Right lobe of liver (tissue), 6 donors: ENCODE measurements around the gene RPP25L. TPM values are rescaled to one million over a fixed set of nuclear protein-coding genes. Genes with fewer than 3 reads are reported as not detected.
"Not testable (repeated sequence)": the region's sequence is repeated elsewhere in the genome, so short reads cannot be mapped to it uniquely, and the experiment has no call there.

Source experiments
- ATAC-seq, 4 donors: fragments of 200-7000 bp; cut with Tn5 transposase; one replicate each; pipeline ENCODE4 v1.9.1; 2020; ENCODE audit warnings: mild to moderate bottlenecking in 4 of 4, moderate library complexity in 4 of 4
- DNase-seq, 3 donors: peaks; one replicate each; pipeline ENCODE4 v3.0.0-alpha.2; 2020
- H3K27ac ChIP-seq, 3 donors: fragments of 200-600 bp; one replicate each; pipeline ENCODE4 v1.8.0; 2022
- H3K27me3 ChIP-seq, 2 donors: fragments of 200-600 bp; one replicate each; pipeline ENCODE4 v1.8.0; 2022
- H3K36me3 ChIP-seq, 4 donors: fragments of 200-600 bp; sonication (generic) in 1 of 4; one replicate each; pipeline versions ENCODE4 v1.5.1 to v1.8.0; 2017 to 2022; ENCODE audit warnings: control low read depth in 1 of 4
- H3K4me1 ChIP-seq, 4 donors: fragments of 200-600 bp; sonication (generic) in 1 of 4; one replicate each; pipeline versions ENCODE4 v1.5.1 to v1.8.0; 2017 to 2022; ENCODE audit warnings: control low read depth in 1 of 4
- H3K4me3 ChIP-seq, 3 donors: fragments of 200-600 bp; one replicate each; pipeline ENCODE4 v1.8.0; 2022
- H3K9me3 ChIP-seq, 4 donors: fragments of 200-600 bp; sonication (generic) in 1 of 4; one replicate each; pipeline versions ENCODE4 v1.5.1 to v1.8.0; 2017 to 2022; ENCODE audit warnings: control low read depth in 1 of 4
- CTCF ChIP-seq, 4 donors: fragments of 200-600 bp in 3 of 4; fragments of 450-650 bp in 1 of 4; IDR thresholded peaks; one replicate each; pipeline versions ENCODE4 v1.5.1 to v1.8.0; 2016 to 2022; ENCODE audit warnings: antibody characterized with exemption in 4 of 4, mild to moderate bottlenecking in 2 of 4
- POLR2A ChIP-seq: fragments of 450-650 bp; IDR thresholded peaks from one replicate; pipeline ENCODE4 v1.6.1; 2017; ENCODE audit warnings: antibody characterized with exemption, mild to moderate bottlenecking
- WGBS: methylation state at CpG from one replicate; pipeline ENCODE4 v1.1.6; 2018; ENCODE audit warnings: low coverage, low lambda C conversion rate; ENCODE audit not compliant: insufficient coverage; ENCODE audit errors: missing lambda C conversion rate; 5-methylcytosine and 5-hydroxymethylcytosine counted together
- intact Hi-C, 2 donors: fragments of 100-400 bp; cut with DNase I; formaldehyde crosslinking; loops; one replicate each; pipeline versions ENCODE4 v1.11.2 to v1.14.1; 2022
- total RNA-seq, 6 experiments: library from RNA; depleted of rRNA in 2 of 6; stranded (reverse); fragments of >200 nt in 2 of 6; fragmentation: NEBNext Ultra II Directional in 3 of 6; extraction: Animal tissue kit (Norgen Biotek cat#: 25700) in 3 of 6; gene quantifications; one replicate each; pipeline versions ENCODE4 v1.1.0 to v1.2.4, GENCODE V29; 2016 to 2023
- donor health status: DM: no; HTN: yes; CAD: no.
- donor health status: DM: no; HTN: no; CAD: no.
- donor health status: DM: no; HTN: no; CAD: no.
- donor health status: DM: no; HTN: yes; CAD: no.
- donor health status: DM: no; HTN: yes; CAD: no.

RPP25L gene
- total RNA-seq, 6 experiments from 2014 or later: 15.2 to 29.1 (median 25.0) TPM

GRCh38 chr9:34642679-34643078, 30.8 kb upstream of the RPP25L start:
- 100% methylated on average over 1 of the region's 1 CpG for WGBS
- no peak for ATAC-seq
- no peak for DNase-seq
- no peaks in the 10 kb centered on the region for H3K36me3 ChIP-seq
- no peaks in the 10 kb centered on the region for H3K27me3 ChIP-seq
- H3K4me1 ChIP-seq: peaks cover 0 to 39% (median 16%) of the 10 kb centered on the region in 4 donors
- TF ChIP-seq CTCF (IDR thresholded peaks at IDR 0.05) (no peak), POLR2A (no peak)
- H3K27ac ChIP-seq: no peak overlapping the region
- H3K9me3 ChIP-seq: no peaks in the 10 kb centered on the region
- no peak overlapping the region for H3K4me3 ChIP-seq
- intact Hi-C loops: no loop called here

- WGBS: 68% methylated on average over 3 of the region's 8 CpGs
- H3K4me1 ChIP-seq: peaks cover 0 to 33% (median 15%) of the 10 kb centered on the region in 4 donors
- H3K4me3 ChIP-seq, H3K36me3 ChIP-seq, ATAC-seq, DNase-seq, H3K27ac ChIP-seq, H3K27me3 ChIP-seq, H3K9me3 ChIP-seq, intact Hi-C loops: not testable (repeated sequence)
Measured at GRCh38 chr9:34639322-34639721, 27.4 kb upstream of the RPP25L start.

- peak overlapping the region; percentile 50 to 91 (median 87) for H3K4me3 ChIP-seq
- peaks cover 0 to 6% (median 0%) of the 10 kb centered on the region in 4 donors for H3K36me3 ChIP-seq
- intact Hi-C loops: no loop called here
- no peaks in the 10 kb centered on the region for H3K9me3 ChIP-seq
- TF ChIP-seq CTCF (IDR thresholded peaks at IDR 0.05): no peak
- no peak for TF ChIP-seq POLR2A
- 6% methylated on average over 7 of the region's 7 CpGs for whole genome bisulfite sequencing
- no peak for ATAC-seq
- no peaks in the 10 kb centered on the region for H3K27me3 ChIP-seq
- peak overlapping the region; percentile 36 to 79 (median 72) for H3K27ac ChIP-seq
- H3K4me1 ChIP-seq: peaks cover 0 to 38% (median 17%) of the 10 kb centered on the region in 4 donors
- DNase-seq: no peak
Measured at GRCh38 chr9:34638138-34638445, 26.2 kb upstream of the RPP25L start.

- WGBS: 0% methylated on average over 5 of the region's 74 CpGs
- Histone ChIP-seq H3K4me3 (peak within 1 kb of the TSS; percentile 50 to 91 (median 87)), H3K27me3 (no peaks in the 10 kb centered on the region), H3K36me3 (peaks cover 0 to 6% (median 0%) of the 10 kb centered on the region in 4 donors), H3K4me1 (peaks cover 0 to 42% (median 18%) of the 10 kb centered on the region in 4 donors), H3K9me3 (no peaks in the 10 kb centered on the region), H3K27ac (peak within 1 kb of the TSS; percentile 36 to 79 (median 72))
- intact Hi-C loops: no loop called here
- TF ChIP-seq POLR2A: peak; percentile 94
- no peak for TF ChIP-seq CTCF (IDR thresholded peaks at IDR 0.05)
- ATAC-seq: peak; percentile 89 to 94 (median 91)
- DNase-seq: peak; percentile 96 to 97 (median 97)
Measured at GRCh38 chr9:34637356-34638137, 25.6 kb upstream of the RPP25L start, which contains the start of gene SIGMAR1. Gene SIGMAR1 (minus strand): TSS chr9:34637787. CDS start chr9:34637697, 90 bp downstream.

- Histone ChIP-seq H3K9me3 (no peaks in the 10 kb centered on the region), H3K27ac (peak overlapping the region; percentile 36 to 79 (median 72)), H3K27me3 (no peaks in the 10 kb centered on the region), H3K4me3 (peak overlapping the region; percentile 50 to 91 (median 87)), H3K4me1 (peaks cover 0 to 42% (median 18%) of the 10 kb centered on the region in 4 donors), H3K36me3 (peaks cover 0 to 6% (median 0%) of the 10 kb centered on the region in 4 donors)
- DNase-seq (peak in 1 of 3 donors; percentile 79), ATAC-seq (peak; percentile 11 to 45 (median 38))
- TF ChIP-seq CTCF (IDR thresholded peaks at IDR 0.05): no peak
- no peak for TF ChIP-seq POLR2A
- WGBS: 1% methylated on average over 10 of the region's 23 CpGs
- intact Hi-C loops: no loop called here
Measured at GRCh38 chr9:34636791-34637355, 25.0 kb upstream of the RPP25L start.
